GM12878 (cell line): ENCODE measurements around the gene TBCD. TPM values are rescaled to one million over a fixed set of nuclear protein-coding genes. Genes with fewer than 3 reads are reported as not detected.

Source experiments
- ATAC-seq: fragments of 200-7000 bp; cut with Tn5 transposase; 3 replicates; pipeline ENCODE4 v1.9.1; 2020; ENCODE audit warnings: mild to moderate bottlenecking, moderate library complexity
- BruUV-seq: library from RNA; stranded (reverse); fragments of 400-500 nt; replicated peaks from 2 replicates; lab custom pipeline; 2021; lab: Mats Ljungman, UMichigan
- CTCF ChIA-PET: fragments of 300-600 bp; sonication (Branson Sonifier 250); formaldehyde crosslinking; extraction: SDS; loops from one replicate; lab custom pipeline; 2021; ENCODE audit warnings: inconsistent platforms; lab: Yijun Ruan, JAX
- POLR2A ChIA-PET: fragments of 350-600 bp; formaldehyde crosslinking; extraction: SDS; loops from one replicate; lab custom pipeline; 2021; ENCODE audit warnings: inconsistent platforms; lab: Charles Lee
- RAD21 ChIA-PET: fragments of 300-600 bp; sonication (Branson Sonifier 250); formaldehyde crosslinking; loops from one replicate; lab custom pipeline; 2023; ENCODE audit warnings: antibody characterized with exemption; ENCODE audit not compliant: unreplicated experiment; lab: Charles Lee
- SMC1A ChIA-PET: fragments of 300-600 bp; sonication (Branson Sonifier 250); formaldehyde crosslinking; loops from one replicate; lab custom pipeline; 2023; ENCODE audit not compliant: unreplicated experiment, uncharacterized antibody; lab: Charles Lee
- DNase-seq: peaks from one replicate; pipeline ENCODE4 v3.0.0-alpha.2; 2011; ENCODE audit warnings: low read depth, low spot score
- FAIRE-seq: peaks from 3 replicates; lab custom pipeline; 2011; peaks lifted over from hg19 to GRCh38; lab: Jason Lieb, UNC
- H2AFZ ChIP-seq: 2 replicates; pipeline ENCODE4 v1.6.0; 2011; ENCODE audit warnings: low read depth, low read length, control low read depth; ENCODE audit not compliant: control insufficient read depth
- H3K27ac ChIP-seq: 2 replicates; pipeline ENCODE4 v1.5.1; 2011; ENCODE audit warnings: control low read depth; ENCODE audit not compliant: control insufficient read depth, insufficient read depth
- H3K27me3 ChIP-seq, 2 experiments: replicated peaks in 1 of 2; 2 replicates each; pipeline versions ENCODE4 v1.6.0 to v1.6.1; 2011; ENCODE audit warnings: low read length in 1 of 2; ENCODE audit not compliant: control insufficient read depth in 2 of 2, insufficient read depth in 2 of 2
- H3K36me3 ChIP-seq, 2 experiments: 2 replicates each; pipeline ENCODE4 v1.5.1; 2011; ENCODE audit warnings: low read length in 1 of 2; ENCODE audit not compliant: control insufficient read depth in 2 of 2, insufficient read depth in 2 of 2
- H3K4me1 ChIP-seq: 2 replicates; pipeline ENCODE4 v1.6.1; 2011; ENCODE audit warnings: mild to moderate bottlenecking, low read length, moderate library complexity, mixed read lengths; ENCODE audit not compliant: control insufficient read depth, insufficient read depth
- H3K4me2 ChIP-seq: 2 replicates; pipeline ENCODE4 v1.6.0; 2011; ENCODE audit warnings: control low read depth; ENCODE audit not compliant: control insufficient read depth, insufficient read depth
- H3K4me3 ChIP-seq: fragments of 200-600 bp; sonication (generic); 2 replicates; pipeline ENCODE4 v1.5.1; 2016
- H3K79me2 ChIP-seq: 2 replicates; pipeline ENCODE4 v1.6.0; 2011; ENCODE audit warnings: low read length; ENCODE audit not compliant: control insufficient read depth, insufficient read depth
- H3K9ac ChIP-seq: 2 replicates; pipeline ENCODE4 v1.8.0; 2011; ENCODE audit warnings: low read length, control low read depth, mixed read lengths; ENCODE audit not compliant: control insufficient read depth, insufficient read depth
- H3K9me3 ChIP-seq: replicated peaks from 3 replicates; pipeline ENCODE4 v1.5.1; 2011; ENCODE audit warnings: mild to moderate bottlenecking, low read length; ENCODE audit not compliant: control insufficient read depth, insufficient read depth
- H4K20me1 ChIP-seq: 2 replicates; pipeline ENCODE4 v1.6.0; 2011; ENCODE audit not compliant: control insufficient read depth, insufficient read depth
- HDGF ChIP-seq: fragments of 450-650 bp; IDR thresholded peaks from 2 replicates; pipeline ENCODE4 v1.6.1; 2016; ENCODE audit warnings: antibody characterized with exemption
- KAT2A ChIP-seq: conservative IDR thresholded peaks from 2 replicates; pipeline ENCODE4 v1.6.1; 2011; ENCODE audit warnings: low read depth, low read length; ENCODE audit not compliant: control insufficient read depth
- MEF2A ChIP-seq: IDR thresholded peaks from 2 replicates; pipeline ENCODE4 v1.6.1; 2011; ENCODE audit warnings: low read depth, mild to moderate bottlenecking, low read length, moderate library complexity; ENCODE audit not compliant: insufficient read depth
- MTA2 ChIP-seq: fragments of 450-650 bp; IDR thresholded peaks from 2 replicates; pipeline ENCODE4 v1.6.1; 2016; ENCODE audit warnings: low read depth, mild to moderate bottlenecking, moderate library complexity
- SPI1 ChIP-seq: IDR thresholded peaks from 2 replicates; pipeline ENCODE4 v1.6.1; 2011; ENCODE audit warnings: low read depth, mild to moderate bottlenecking, low read length, moderate library complexity, borderline replicate concordance; ENCODE audit not compliant: insufficient read depth
- SREBF2 ChIP-seq: IDR thresholded peaks from 2 replicates; pipeline ENCODE4 v1.6.1; 2012; ENCODE audit warnings: mild to moderate bottlenecking, low read length
- SUPT20H ChIP-seq: IDR thresholded peaks from 2 replicates; pipeline ENCODE4 v1.6.1; 2011; ENCODE audit warnings: low read depth, mild to moderate bottlenecking, low read length, moderate library complexity, borderline replicate concordance; ENCODE audit not compliant: control insufficient read depth
- SUZ12 ChIP-seq: fragments of 200-600 bp; sonication (generic); IDR thresholded peaks from one replicate; pipeline ENCODE4 v1.6.1; 2018; ENCODE audit warnings: antibody characterized with exemption, mild to moderate bottlenecking; ENCODE audit not compliant: unreplicated experiment
- ZNF24 ChIP-seq: fragments of 450-650 bp; IDR thresholded peaks from 2 replicates; pipeline ENCODE4 v1.6.1; 2017; ENCODE audit warnings: antibody characterized with exemption, mild to moderate bottlenecking
- ZNF274 ChIP-seq: IDR thresholded peaks from one replicate; pipeline ENCODE4 v1.8.0; 2011; ENCODE audit not compliant: insufficient read length, insufficient read depth
- WGBS: methylation state at CpG from one replicate; pipeline ENCODE4 v1.1.6; 2016; ENCODE audit warnings: low lambda C conversion rate; ENCODE audit not compliant: insufficient replicate concordance, insufficient coverage; ENCODE audit errors: missing lambda C conversion rate; 5-methylcytosine and 5-hydroxymethylcytosine counted together
- in situ Hi-C: fragments of 300-500 bp; cut with MboI; formaldehyde crosslinking; loops from 9 replicates; pipeline ENCODE4 v1.14.3; 2018; ENCODE audit warnings: mixed read lengths
- intact Hi-C: fragments of 100-400 bp; cut with micrococcal nuclease; formaldehyde crosslinking; loops from one replicate; pipeline ENCODE4 v1.14.2; 2022; ENCODE audit not compliant: unreplicated experiment
- polyA plus RNA-seq, 11 experiments: library from polyadenylated mRNA; depleted of rRNA in 4 of 11; unstranded in 6 of 11; stranded (reverse) in 5 of 11; fragments of >200 nt; fragmentation: Nextera tagmentation in 4 of 11; fragmentation: Illumina TruSeq in 1 of 11; extraction: Ambion mirVana in 4 of 11; extraction: Trizol in 1 of 11; gene quantifications; 1 replicate in 1 of 11; 2 replicates in 10 of 11; pipeline versions ENCODE4 v1.2.1 to v1.2.3, GENCODE V29; 2011 to 2016; ENCODE audit warnings: inconsistent platforms in 2 of 11, missing spikeins in 2 of 11, low read depth in 1 of 11
- total RNA-seq, 4 experiments: library from RNA; depleted of rRNA in 3 of 4; stranded (reverse); fragments of >200 nt in 3 of 4; fragmentation: Illumina TruSeq in 1 of 4; extraction: Trizol in 1 of 4; gene quantifications; 2 replicates each; pipeline versions ENCODE4 v1.2.1 to v1.2.3, GENCODE V29; 2013 to 2021
- TF ChIP-seq, protein P1 (sequence below): IDR thresholded peaks from 2 replicates; pipeline ENCODE4 v1.6.1; 2011; ENCODE audit warnings: mild to moderate bottlenecking, low read depth, low read length, moderate library complexity; ENCODE audit not compliant: insufficient replicate concordance
- TF ChIP-seq, protein P2 (sequence below): fragments of 450-650 bp; conservative IDR thresholded peaks from 2 replicates; pipeline ENCODE4 v1.6.1; 2017; ENCODE audit warnings: mild to moderate bottlenecking, moderate library complexity
- TF ChIP-seq, protein P3 (sequence below): fragments of 450-650 bp; formaldehyde crosslinking; IDR thresholded peaks from 2 replicates; pipeline ENCODE4 v1.4.0; 2020; ENCODE audit warnings: mild to moderate bottlenecking, moderate library complexity
- TF ChIP-seq, protein P4 (sequence below): IDR thresholded peaks from 2 replicates; pipeline ENCODE4 v1.6.1; 2012; ENCODE audit warnings: low read depth, low read length, improper control_type of control experiment

TBCD gene
- total and polyA plus RNA-seq, 10 of the 15 experiments (the other 5 are each of a cell fraction or from before 2014, with no cell fraction given), result 10.3 to 114 (median 52.4) TPM

DNA sequence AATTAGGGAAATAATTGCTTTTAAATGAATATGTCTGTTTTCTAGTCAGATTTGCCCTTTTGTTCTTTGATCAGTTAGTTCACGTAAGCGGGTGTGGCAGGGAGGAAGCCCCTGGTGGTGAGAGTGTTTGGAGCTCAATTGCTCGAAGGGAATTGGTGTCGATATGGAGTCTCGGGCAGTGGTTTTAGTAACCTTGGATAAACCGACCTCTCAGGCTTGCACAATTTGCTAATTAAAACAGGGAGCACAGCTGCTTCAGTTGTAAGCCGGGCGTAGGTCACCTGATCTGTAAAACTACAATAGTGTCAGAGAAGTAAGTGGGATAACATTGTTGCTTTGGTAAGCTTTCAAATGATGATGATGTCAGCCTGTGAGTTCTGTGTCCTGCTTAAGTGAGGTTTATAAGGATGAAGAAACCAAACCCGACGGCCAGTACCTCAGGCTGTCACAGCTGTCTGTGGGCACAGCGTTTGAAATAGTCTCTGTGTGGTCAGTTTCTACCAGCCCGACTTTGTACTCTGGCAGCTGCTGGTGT, 85.0 kb downstream of the TBCD start (continued):
- TF ChIP-seq, protein P1, sequence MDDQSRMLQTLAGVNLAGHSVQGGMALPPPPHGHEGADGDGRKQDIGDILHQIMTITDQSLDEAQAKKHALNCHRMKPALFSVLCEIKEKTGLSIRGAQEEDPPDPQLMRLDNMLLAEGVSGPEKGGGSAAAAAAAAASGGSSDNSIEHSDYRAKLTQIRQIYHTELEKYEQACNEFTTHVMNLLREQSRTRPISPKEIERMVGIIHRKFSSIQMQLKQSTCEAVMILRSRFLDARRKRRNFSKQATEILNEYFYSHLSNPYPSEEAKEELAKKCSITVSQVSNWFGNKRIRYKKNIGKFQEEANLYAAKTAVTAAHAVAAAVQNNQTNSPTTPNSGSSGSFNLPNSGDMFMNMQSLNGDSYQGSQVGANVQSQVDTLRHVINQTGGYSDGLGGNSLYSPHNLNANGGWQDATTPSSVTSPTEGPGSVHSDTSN, result no peak
- TF ChIP-seq, protein P2, sequence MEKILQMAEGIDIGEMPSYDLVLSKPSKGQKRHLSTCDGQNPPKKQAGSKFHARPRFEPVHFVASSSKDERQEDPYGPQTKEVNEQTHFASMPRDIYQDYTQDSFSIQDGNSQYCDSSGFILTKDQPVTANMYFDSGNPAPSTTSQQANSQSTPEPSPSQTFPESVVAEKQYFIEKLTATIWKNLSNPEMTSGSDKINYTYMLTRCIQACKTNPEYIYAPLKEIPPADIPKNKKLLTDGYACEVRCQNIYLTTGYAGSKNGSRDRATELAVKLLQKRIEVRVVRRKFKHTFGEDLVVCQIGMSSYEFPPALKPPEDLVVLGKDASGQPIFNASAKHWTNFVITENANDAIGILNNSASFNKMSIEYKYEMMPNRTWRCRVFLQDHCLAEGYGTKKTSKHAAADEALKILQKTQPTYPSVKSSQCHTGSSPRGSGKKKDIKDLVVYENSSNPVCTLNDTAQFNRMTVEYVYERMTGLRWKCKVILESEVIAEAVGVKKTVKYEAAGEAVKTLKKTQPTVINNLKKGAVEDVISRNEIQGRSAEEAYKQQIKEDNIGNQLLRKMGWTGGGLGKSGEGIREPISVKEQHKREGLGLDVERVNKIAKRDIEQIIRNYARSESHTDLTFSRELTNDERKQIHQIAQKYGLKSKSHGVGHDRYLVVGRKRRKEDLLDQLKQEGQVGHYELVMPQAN, result no peak
- no peak for TF ChIP-seq SUZ12

DNA sequence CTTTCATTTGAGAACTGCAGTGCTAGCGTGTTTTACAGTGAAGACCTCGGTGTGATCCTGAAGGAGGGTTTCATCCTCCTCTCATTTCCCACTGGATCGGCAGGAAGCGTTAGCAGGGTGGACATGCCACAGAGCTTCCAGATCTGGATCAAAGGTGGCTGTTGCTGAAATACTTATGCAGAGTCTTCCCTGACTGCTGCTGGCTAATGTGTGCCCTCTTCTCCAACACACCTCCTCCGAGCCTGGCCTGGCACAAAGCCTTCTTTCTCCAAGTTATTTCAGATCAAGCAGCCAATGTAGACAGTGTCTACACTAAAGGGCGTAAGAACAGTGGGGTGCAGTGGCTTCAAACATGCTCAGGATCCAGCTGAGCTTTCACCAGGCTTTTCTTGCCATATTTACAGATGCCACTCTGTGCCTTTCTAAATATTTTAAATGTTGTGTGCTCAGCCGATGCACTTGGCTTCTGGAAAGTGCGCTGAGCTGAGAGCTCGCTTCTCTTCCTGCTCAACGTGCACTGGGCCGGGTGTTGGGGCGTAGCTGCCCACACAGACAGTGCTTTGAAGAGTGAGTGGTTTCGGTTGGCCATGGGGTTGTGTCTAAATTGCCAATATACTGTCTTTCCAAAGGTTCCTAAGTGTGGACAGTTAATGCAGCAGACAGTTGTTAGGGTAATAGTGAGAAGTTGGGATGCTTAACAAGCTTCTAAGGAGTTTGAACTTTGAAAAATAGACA, 85.9 kb downstream of the TBCD start:
- no peaks in the 10 kb centered on the region for H3K79me2 ChIP-seq
- no peak for DNase-seq
- no peak for FAIRE-seq
- peaks cover 0 to 3% of the 10 kb centered on the region in 2 experiments; a peak in 2 of 4 replicates for H3K36me3 ChIP-seq
- BruUV-seq, result no TSS peak
- H3K27me3 ChIP-seq, result no peaks in the 10 kb centered on the region
- H3K27ac ChIP-seq, result no peak overlapping the region
- H3K4me2 ChIP-seq, result no peak overlapping the region
- WGBS, result 97% methylated on average over 13 of the region's 13 CpGs
- ChIA-PET SMC1A (interaction anchor here (1.0 to 1.1 kb wide), 2 partner anchors 11 to 16 kb away, joined by 3 to 4 read pairs; no protein-coding TSS in a partner anchor), POLR2A (no interaction called here), CTCF (interaction anchor here (1.1 kb wide), 1 partner anchor 56 kb away, joined by 4 read pairs; no protein-coding TSS in a partner anchor), RAD21 (interaction anchor here (1.0 kb wide), 1 partner anchor 24 kb away, joined by 5 read pairs; no protein-coding TSS in a partner anchor)
- ATAC-seq, result no peak
- no peaks in the 10 kb centered on the region for H4K20me1 ChIP-seq
- intact Hi-C loops (no loop called here), in situ Hi-C loops (no loop called here)
- no peak overlapping the region for H2AFZ ChIP-seq
- H3K4me3 ChIP-seq, result no peak overlapping the region
- no peaks in the 10 kb centered on the region for H3K9me3 ChIP-seq
- H3K9ac ChIP-seq, result no peak overlapping the region
- no peaks in the 10 kb centered on the region for H3K4me1 ChIP-seq
- TF ChIP-seq SPI1 (no peak), MTA2 (no peak), HDGF (no peak), MEF2A (no peak), ZNF274 (no peak), SREBF2 (no peak), SUPT20H (no peak), KAT2A (no peak), ZNF24 (no peak)
- TF ChIP-seq, protein P3, sequence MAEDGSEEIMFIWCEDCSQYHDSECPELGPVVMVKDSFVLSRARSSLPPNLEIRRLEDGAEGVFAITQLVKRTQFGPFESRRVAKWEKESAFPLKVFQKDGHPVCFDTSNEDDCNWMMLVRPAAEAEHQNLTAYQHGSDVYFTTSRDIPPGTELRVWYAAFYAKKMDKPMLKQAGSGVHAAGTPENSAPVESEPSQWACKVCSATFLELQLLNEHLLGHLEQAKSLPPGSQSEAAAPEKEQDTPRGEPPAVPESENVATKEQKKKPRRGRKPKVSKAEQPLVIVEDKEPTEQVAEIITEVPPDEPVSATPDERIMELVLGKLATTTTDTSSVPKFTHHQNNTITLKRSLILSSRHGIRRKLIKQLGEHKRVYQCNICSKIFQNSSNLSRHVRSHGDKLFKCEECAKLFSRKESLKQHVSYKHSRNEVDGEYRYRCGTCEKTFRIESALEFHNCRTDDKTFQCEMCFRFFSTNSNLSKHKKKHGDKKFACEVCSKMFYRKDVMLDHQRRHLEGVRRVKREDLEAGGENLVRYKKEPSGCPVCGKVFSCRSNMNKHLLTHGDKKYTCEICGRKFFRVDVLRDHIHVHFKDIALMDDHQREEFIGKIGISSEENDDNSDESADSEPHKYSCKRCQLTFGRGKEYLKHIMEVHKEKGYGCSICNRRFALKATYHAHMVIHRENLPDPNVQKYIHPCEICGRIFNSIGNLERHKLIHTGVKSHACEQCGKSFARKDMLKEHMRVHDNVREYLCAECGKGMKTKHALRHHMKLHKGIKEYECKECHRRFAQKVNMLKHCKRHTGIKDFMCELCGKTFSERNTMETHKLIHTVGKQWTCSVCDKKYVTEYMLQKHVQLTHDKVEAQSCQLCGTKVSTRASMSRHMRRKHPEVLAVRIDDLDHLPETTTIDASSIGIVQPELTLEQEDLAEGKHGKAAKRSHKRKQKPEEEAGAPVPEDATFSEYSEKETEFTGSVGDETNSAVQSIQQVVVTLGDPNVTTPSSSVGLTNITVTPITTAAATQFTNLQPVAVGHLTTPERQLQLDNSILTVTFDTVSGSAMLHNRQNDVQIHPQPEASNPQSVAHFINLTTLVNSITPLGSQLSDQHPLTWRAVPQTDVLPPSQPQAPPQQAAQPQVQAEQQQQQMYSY (CRISPR knock-in tag), result no peak
- TF ChIP-seq, protein P4, sequence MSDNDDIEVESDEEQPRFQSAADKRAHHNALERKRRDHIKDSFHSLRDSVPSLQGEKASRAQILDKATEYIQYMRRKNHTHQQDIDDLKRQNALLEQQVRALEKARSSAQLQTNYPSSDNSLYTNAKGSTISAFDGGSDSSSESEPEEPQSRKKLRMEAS, result no peak
